Activated B cell treated with CpG ODN at 0.5 μM for 24 hours (primary cell): Measurements from ENCODE around the gene CELF4. TPM values are rescaled to one million over a fixed set of nuclear protein-coding genes. Genes with fewer than 3 reads are reported as not detected.

ENCODE experiments used
- ATAC-seq: fragments of 200-7000 bp; cut with Tn5 transposase; one replicate; pipeline ENCODE4 v1.10.0; 2021; ENCODE audit warnings: low read depth, mild to moderate bottlenecking, moderate library complexity
- CTCF ChIA-PET: fragments of 350-600 bp; sonication (Branson Sonifier 250); formaldehyde crosslinking; loops from one replicate; lab custom pipeline; 2021; ENCODE audit warnings: antibody characterized with exemption; lab: Charles Lee
- POLR2A ChIA-PET: fragments of 350-600 bp; sonication (Branson Sonifier 250); formaldehyde crosslinking; loops from one replicate; lab custom pipeline; 2021; ENCODE audit warnings: antibody characterized with exemption; lab: Charles Lee
- DNase-seq: peaks from one replicate; pipeline ENCODE4 v3.0.0; 2022
- H3K27ac Mint-ChIP-seq: one replicate; pipeline ENCODE4 v1.8.0; 2020; ENCODE audit warnings: mixed read lengths
- H3K27me3 Mint-ChIP-seq: one replicate; pipeline ENCODE4 v1.8.0; 2021; ENCODE audit warnings: mixed read lengths
- H3K36me3 Mint-ChIP-seq: one replicate; pipeline ENCODE4 v1.8.0; 2021; ENCODE audit warnings: low read depth, mixed read lengths
- H3K4me1 Mint-ChIP-seq: one replicate; pipeline ENCODE4 v1.8.0; 2021; ENCODE audit warnings: mixed read lengths
- H3K4me3 Mint-ChIP-seq: one replicate; pipeline ENCODE4 v1.8.0; 2020; ENCODE audit warnings: mild to moderate bottlenecking, mixed read lengths
- H3K9me3 Mint-ChIP-seq: one replicate; pipeline ENCODE4 v1.8.0; 2020; ENCODE audit warnings: mixed read lengths
- intact Hi-C: fragments of 100-400 bp; cut with micrococcal nuclease; formaldehyde crosslinking; loops from one replicate; pipeline ENCODE4 v1.15.1; 2024
- total RNA-seq: library from RNA; stranded (reverse); gene quantifications from 2 replicates; pipeline ENCODE4 v1.2.3, GENCODE V29; 2022
- TF ChIP-seq, protein P1 (sequence below): fragments of 200-600 bp; IDR thresholded peaks from one replicate; pipeline ENCODE4 v1.8.0; 2022; ENCODE audit warnings: antibody characterized with exemption, mild to moderate bottlenecking

Gene CELF4
- total RNA-seq, 1 donor from 2014 or later, result not detected

- CTCF ChIA-PET, result no interaction called here
- peaks cover 31% of the 10 kb centered on the region for H3K36me3 Mint-ChIP-seq
- DNase-seq, result no peak
- no peak overlapping the region for H3K4me3 Mint-ChIP-seq
- ATAC-seq, result no peak
- POLR2A ChIA-PET, result no interaction called here
- H3K27me3 Mint-ChIP-seq, result no peaks in the 10 kb centered on the region
- H3K4me1 Mint-ChIP-seq, result no peaks in the 10 kb centered on the region
- H3K27ac Mint-ChIP-seq, result no peak overlapping the region
- H3K9me3 Mint-ChIP-seq, result peaks cover 22% of the 10 kb centered on the region
- TF ChIP-seq, protein P1, sequence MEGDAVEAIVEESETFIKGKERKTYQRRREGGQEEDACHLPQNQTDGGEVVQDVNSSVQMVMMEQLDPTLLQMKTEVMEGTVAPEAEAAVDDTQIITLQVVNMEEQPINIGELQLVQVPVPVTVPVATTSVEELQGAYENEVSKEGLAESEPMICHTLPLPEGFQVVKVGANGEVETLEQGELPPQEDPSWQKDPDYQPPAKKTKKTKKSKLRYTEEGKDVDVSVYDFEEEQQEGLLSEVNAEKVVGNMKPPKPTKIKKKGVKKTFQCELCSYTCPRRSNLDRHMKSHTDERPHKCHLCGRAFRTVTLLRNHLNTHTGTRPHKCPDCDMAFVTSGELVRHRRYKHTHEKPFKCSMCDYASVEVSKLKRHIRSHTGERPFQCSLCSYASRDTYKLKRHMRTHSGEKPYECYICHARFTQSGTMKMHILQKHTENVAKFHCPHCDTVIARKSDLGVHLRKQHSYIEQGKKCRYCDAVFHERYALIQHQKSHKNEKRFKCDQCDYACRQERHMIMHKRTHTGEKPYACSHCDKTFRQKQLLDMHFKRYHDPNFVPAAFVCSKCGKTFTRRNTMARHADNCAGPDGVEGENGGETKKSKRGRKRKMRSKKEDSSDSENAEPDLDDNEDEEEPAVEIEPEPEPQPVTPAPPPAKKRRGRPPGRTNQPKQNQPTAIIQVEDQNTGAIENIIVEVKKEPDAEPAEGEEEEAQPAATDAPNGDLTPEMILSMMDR, result no peak
- intact Hi-C loops, result no loop called here
These were observed 365.9 kb downstream of the CELF4 start for GRCh38 chr18:37199741-37200140.
